PC-3 (cell line): ENCODE data around the gene COL2A1. TPM values are rescaled to one million over a fixed set of nuclear protein-coding genes. Genes with fewer than 3 reads are reported as not detected.

Source experiments
- ATAC-seq: fragments of 200-7000 bp; cut with Tn5 transposase; 2 replicates; pipeline ENCODE4 v1.9.1; 2020; ENCODE audit warnings: mild to moderate bottlenecking, moderate library complexity
- BruUV-seq: library from RNA; stranded (reverse); fragments of 400-500 nt; replicated peaks from 2 replicates; lab custom pipeline; 2021; lab: Mats Ljungman, UMichigan
- CTCF ChIA-PET: fragments of 300-600 bp; sonication (Branson Sonifier 250); formaldehyde crosslinking; loops from one replicate; lab custom pipeline; 2022; ENCODE audit warnings: antibody characterized with exemption; lab: Charles Lee
- POLR2A ChIA-PET: fragments of 300-600 bp; sonication (Branson Sonifier 250); formaldehyde crosslinking; loops from one replicate; lab custom pipeline; 2022; ENCODE audit warnings: antibody characterized with exemption; ENCODE audit not compliant: unreplicated experiment; lab: Charles Lee
- DNase-seq: peaks from one replicate; pipeline ENCODE4 v3.0.0-alpha.2; 2015
- H2AFZ ChIP-seq: fragments of 300-600 bp; sonication (generic); 2 replicates; pipeline ENCODE4 v1.6.0; 2016; ENCODE audit warnings: antibody characterized with exemption, low read length
- H3F3A ChIP-seq: fragments of 300-600 bp; sonication (generic); one replicate; pipeline ENCODE4 v1.6.0; 2017; ENCODE audit warnings: antibody characterized with exemption, low read length, control low read depth, mild to moderate bottlenecking; ENCODE audit not compliant: unreplicated experiment
- H3K27ac ChIP-seq: fragments of 300-600 bp; sonication (generic); 2 replicates; pipeline ENCODE4 v1.5.1; 2016; ENCODE audit warnings: mild to moderate bottlenecking, low read length
- H3K27me3 ChIP-seq: fragments of 300-600 bp; sonication (generic); 2 replicates; pipeline ENCODE4 v1.6.1; 2016; ENCODE audit warnings: low read length, mixed read lengths
- H3K36me3 ChIP-seq: fragments of 300-600 bp; sonication (generic); 2 replicates; pipeline ENCODE4 v1.6.1; 2016; ENCODE audit warnings: low read depth, mixed run types, low read length, mixed read lengths
- H3K4me1 ChIP-seq: fragments of 300-600 bp; sonication (generic); 2 replicates; pipeline ENCODE4 v1.5.1; 2016; ENCODE audit warnings: low read length; ENCODE audit not compliant: insufficient read depth
- H3K4me2 ChIP-seq: fragments of 300-600 bp; sonication (generic); 2 replicates; pipeline ENCODE4 v1.6.0; 2016; ENCODE audit warnings: low read length
- H3K4me3 ChIP-seq: fragments of 300-600 bp; sonication (generic); 2 replicates; pipeline ENCODE4 v1.5.1; 2016; ENCODE audit warnings: mild to moderate bottlenecking, low read length, mixed read lengths
- H3K79me2 ChIP-seq: fragments of 300-600 bp; sonication (generic); 2 replicates; pipeline ENCODE4 v1.6.1; 2017; ENCODE audit warnings: low read length, mixed read lengths
- H3K9ac ChIP-seq: fragments of 300-600 bp; sonication (generic); 2 replicates; pipeline ENCODE4 v1.6.0; 2016; ENCODE audit warnings: mild to moderate bottlenecking, low read length
- H3K9me2 ChIP-seq: fragments of 300-600 bp; sonication (generic); replicated peaks from 2 replicates; pipeline ENCODE4 v1.6.1; 2016; ENCODE audit warnings: mixed run types, low read length, mixed read lengths
- H3K9me3 ChIP-seq: fragments of 300-600 bp; sonication (generic); 2 replicates; pipeline ENCODE4 v1.6.1; 2016; ENCODE audit warnings: low read length, mixed read lengths
- H4K20me1 ChIP-seq: fragments of 300-600 bp; sonication (generic); 2 replicates; pipeline ENCODE4 v1.6.1; 2016; ENCODE audit warnings: low read length, mixed read lengths
- CTCF ChIP-seq: fragments of 300-600 bp; sonication (generic); conservative IDR thresholded peaks from 2 replicates; pipeline ENCODE4 v1.5.1; 2017; ENCODE audit warnings: antibody characterized with exemption, low read depth, mild to moderate bottlenecking, low read length
- EZH2 ChIP-seq: fragments of 300-600 bp; sonication (generic); IDR thresholded peaks from one replicate; pipeline ENCODE4 v1.6.1; 2017; ENCODE audit warnings: antibody characterized with exemption, mild to moderate bottlenecking, low read length; ENCODE audit not compliant: unreplicated experiment
- EZH2phosphoT487 ChIP-seq: fragments of 300-600 bp; sonication (generic); IDR thresholded peaks from 2 replicates; pipeline ENCODE4 v1.6.1; 2018; ENCODE audit warnings: mild to moderate bottlenecking, antibody characterized with exemption, low read length, borderline replicate concordance
- intact Hi-C: fragments of 100-400 bp; cut with micrococcal nuclease; formaldehyde crosslinking; loops from 2 replicates; pipeline ENCODE4 v1.9.0; 2023
- total RNA-seq: library from RNA; depleted of rRNA; stranded (reverse); fragments of >200 nt; gene quantifications from 2 replicates; pipeline ENCODE4 v1.2.3, GENCODE V29; 2014

COL2A1 gene
- total RNA-seq, 1 experiment from 2014 or later, result 6.7 TPM

- Histone ChIP-seq H2AFZ (peak overlapping the region; percentile 88), H3K4me1 (peaks cover 34% of the 10 kb centered on the region), H3K4me2 (peak overlapping the region; percentile 93), H3K27me3 (peaks cover 37% of the 10 kb centered on the region), H3K9ac (no peak overlapping the region), H3K9me3 (no peaks in the 10 kb centered on the region), H4K20me1 (no peaks in the 10 kb centered on the region), H3K27ac (no peak overlapping the region), H3K4me3 (peak overlapping the region; percentile 72), H3F3A (no peaks in the 10 kb centered on the region), H3K9me2 (no peaks in the 10 kb centered on the region), H3K36me3 (no peaks in the 10 kb centered on the region), H3K79me2 (no peaks in the 10 kb centered on the region)
- ChIA-PET POLR2A (interaction anchor here (0.6 kb wide), 1 partner anchor 38 kb away, joined by 4 read pairs; no protein-coding TSS in a partner anchor), CTCF (no interaction called here)
- DNase-seq, result peak; percentile 25
- intact Hi-C loops, result loop anchor here (5.0 kb wide), 1 partner anchor 40 kb away; the partner anchor contains the start of gene TMEM106C
- no peak; the same call in 1 of the 2 replicates for ATAC-seq
- no TSS peak for BruUV-seq
- no peak for TF ChIP-seq EZH2
- TF ChIP-seq EZH2phosphoT487, result no peak
- no peak for TF ChIP-seq CTCF
Observed at GRCh38 chr12:48002773-48003218, 1.5 kb downstream of the COL2A1 start.

- no peak overlapping the region for H3K9ac ChIP-seq
- H3K27me3 ChIP-seq, result peaks cover 37% of the 10 kb centered on the region
Observed at GRCh38 chr12:48002414-48002730, 1.9 kb downstream of the COL2A1 start.

More at GRCh38 chr12:48002414-48002730, 1.9 kb downstream of the COL2A1 start:
- DNase-seq, result no peak
- Histone ChIP-seq H2AFZ (peak overlapping the region; percentile 88), H3K9me3 (no peaks in the 10 kb centered on the region), H3K4me3 (peak overlapping the region; percentile 72), H3K9me2 (no peaks in the 10 kb centered on the region), H3K4me2 (peak overlapping the region; percentile 93), H3K4me1 (peaks cover 39% of the 10 kb centered on the region), H3K36me3 (no peaks in the 10 kb centered on the region), H4K20me1 (no peaks in the 10 kb centered on the region), H3F3A (no peaks in the 10 kb centered on the region), H3K79me2 (no peaks in the 10 kb centered on the region), H3K27ac (no peak overlapping the region)
- ATAC-seq, result no peak
- POLR2A ChIA-PET, result interaction anchor here (0.6 kb wide), 1 partner anchor 38 kb away, joined by 4 read pairs; no protein-coding TSS in a partner anchor
- no TSS peak for BruUV-seq
- intact Hi-C loops, result loop anchor here (5.0 kb wide), 1 partner anchor 40 kb away; the partner anchor contains the start of gene TMEM106C
- no peak for TF ChIP-seq EZH2
- TF ChIP-seq EZH2phosphoT487, result no peak
- TF ChIP-seq CTCF, result no peak
- CTCF ChIA-PET, result no interaction called here
